Peyer's patch (tissue), 4 donors: Measurements from ENCODE around the gene SLPI.

Experiments
- CTCF ChIP-seq, 6 experiments: fragments of 450-650 bp in 4 of 6; fragments of 200-600 bp in 2 of 6; sonication (generic) in 1 of 6; IDR thresholded peaks; one replicate each; pipeline ENCODE4 v1.5.1; 2017 to 2019; ENCODE audit warnings: antibody characterized with exemption in 6 of 6, mild to moderate bottlenecking in 3 of 6, moderate library complexity in 1 of 6
- POLR2A ChIP-seq, 2 donors: fragments of 450-650 bp; IDR thresholded peaks; one replicate each; pipeline ENCODE4 v1.5.1; 2017; ENCODE audit warnings: antibody characterized with exemption in 2 of 2, mild to moderate bottlenecking in 2 of 2, moderate library complexity in 2 of 2

- TF ChIP-seq CTCF (IDR thresholded peaks at IDR 0.05) (no peak), POLR2A (IDR thresholded peaks at IDR 0.05) (no peak)
Measured at GRCh38 chr20:45282700-45283550, 28.6 kb upstream of the SLPI start.
